DMS114 treated with DMSO at 0.1 percent for 48 hours (cell line): ENCODE results near the gene FAM114A2.
"Not testable (repeated sequence)": the region's sequence is repeated elsewhere in the genome, so short reads cannot be mapped to it uniquely, and the experiment has no call there.

ENCODE experiments used
- DNase-seq: peaks from one replicate; lab custom pipeline; 2025; ENCODE audit not compliant: unreplicated experiment; lab: John Stamatoyannopoulos, UW

The FAM114A2 gene

DNA sequence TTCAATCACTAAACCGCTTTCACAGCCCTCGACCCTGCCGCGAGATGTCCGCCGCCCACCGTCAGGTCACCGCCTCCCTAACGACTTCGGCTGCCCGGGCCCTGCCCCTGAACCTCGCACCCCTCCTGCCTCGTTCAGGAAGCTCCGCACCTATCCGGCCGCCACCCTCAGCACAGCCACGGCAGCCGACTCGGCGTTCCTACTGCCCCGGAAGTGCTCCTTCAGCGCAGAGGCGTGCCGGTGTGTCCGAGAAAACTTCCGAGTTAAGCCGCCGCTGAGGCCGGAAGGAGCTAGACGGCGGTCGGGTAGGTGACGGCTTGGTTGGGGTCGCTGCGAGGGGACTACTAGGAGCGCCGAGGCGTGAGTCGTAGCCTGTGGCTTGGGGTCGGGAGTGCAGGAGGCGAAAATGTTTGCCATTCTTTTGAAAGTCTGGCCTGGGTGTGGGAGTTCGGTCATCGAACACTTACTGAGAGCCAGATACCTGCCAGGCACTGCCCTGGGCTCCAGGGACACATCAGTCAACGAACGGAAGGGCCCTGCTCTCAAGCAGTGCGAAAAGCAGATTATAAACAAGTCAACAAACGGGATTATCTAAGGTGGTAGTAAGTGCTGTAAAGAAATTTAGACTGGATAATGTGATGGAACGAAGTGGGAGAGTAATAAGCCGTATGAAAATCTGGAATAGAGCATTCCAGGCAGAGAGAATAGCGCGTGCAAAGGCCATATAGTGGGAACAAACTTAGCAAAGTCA lies at the start of gene FAM114A2, which contains the start of gene MFAP3:
Gene FAM114A2, minus strand, starts transcription at position 204 of the 751 bp plus-strand sequence. CDS start 3,957 bp downstream, outside the sequence.
Gene MFAP3, plus strand, starts transcription at position 261 of the 751 bp plus-strand sequence. CDS start 10,756 bp downstream, outside the sequence.
- peak; percentile 82 for DNase-seq

DNA sequence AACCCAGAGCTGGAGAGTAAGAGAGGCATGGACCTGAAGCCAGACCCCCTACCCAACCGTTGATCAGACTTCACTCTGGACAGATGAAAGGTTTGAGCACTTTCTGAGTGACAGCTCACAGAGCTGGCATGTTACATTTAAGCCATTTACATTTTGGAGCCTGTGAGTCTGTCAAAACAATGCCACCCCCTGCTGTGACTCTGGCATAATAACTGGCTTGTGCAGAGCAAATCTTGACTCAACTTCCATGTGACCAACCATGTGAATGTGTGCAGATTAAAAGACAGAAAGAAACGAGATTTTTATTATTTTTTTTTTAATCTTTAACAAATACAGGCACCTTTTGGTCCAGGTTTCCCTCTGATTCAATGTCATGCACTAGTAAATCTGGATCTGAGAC lies 48.5 kb upstream of the FAM114A2 start:
- no peak for DNase-seq

DNA sequence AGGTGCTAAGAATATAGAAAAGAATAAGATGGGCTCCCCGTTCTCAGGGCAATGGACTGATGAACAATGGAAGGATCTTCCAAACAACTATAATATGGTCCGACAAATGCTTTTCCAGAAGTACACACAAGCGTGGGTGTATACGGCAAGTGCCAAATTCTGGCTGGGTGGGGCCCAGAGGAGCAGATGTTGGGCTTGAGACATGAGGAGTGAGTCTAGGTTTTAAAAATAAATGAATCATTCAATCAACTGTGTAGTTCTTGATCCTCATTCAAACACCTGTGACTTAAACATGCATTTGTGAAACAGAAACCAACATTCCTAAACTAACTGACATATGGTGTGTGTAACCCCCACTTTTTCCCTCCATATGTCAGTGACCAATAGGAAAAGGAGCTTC lies 47.9 kb upstream of the FAM114A2 start:
- DNase-seq = no peak

DNA sequence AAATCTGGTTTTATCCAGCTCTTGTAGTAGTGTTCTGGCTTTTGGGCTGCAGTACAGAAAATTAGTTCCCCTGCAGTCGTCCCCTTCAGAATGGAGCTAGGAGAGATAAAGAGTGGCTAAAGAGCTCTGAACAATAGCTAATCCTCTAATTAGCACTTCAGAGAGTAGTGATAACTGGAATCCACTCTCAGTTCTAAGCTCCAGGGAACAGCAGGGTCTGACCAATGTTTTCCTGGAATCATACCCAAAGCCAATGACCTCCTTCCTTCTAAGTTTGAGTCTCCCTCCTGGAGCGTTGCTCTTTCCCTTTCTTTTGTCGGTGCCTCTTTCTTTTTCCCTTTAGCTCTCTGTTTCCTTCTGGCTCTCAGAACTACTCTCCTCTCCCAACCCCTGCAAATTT lies 47.4 kb upstream of the FAM114A2 start:
- DNase-seq = no peak

DNA sequence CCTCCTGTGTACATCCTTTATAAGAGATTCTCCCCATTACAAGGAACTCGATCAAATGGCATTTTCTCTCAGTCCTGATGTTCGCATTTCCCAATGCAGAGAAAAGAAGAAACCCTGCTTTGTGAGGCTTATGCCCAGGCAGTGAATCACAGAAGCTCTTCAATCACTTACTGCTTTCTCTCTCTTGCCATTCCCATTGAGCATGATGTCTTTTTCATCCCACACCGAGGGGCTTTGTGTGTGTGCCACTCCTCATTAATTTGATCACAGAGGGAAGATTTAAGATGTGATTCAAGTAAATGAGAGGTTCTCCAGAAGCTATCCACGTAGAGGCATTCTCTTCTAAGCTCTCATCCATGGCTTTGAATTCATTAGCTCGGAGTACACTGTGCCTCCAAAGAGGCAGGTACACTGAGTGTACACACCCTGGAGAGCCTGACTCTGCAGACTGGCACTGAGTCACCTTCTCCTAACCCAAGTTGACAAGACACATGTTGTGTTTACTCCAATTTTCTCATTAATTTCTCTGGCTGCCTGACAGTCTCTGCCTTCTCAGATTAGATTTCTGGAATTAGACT lies 45.4 kb upstream of the FAM114A2 start:
- DNase-seq = no peak

DNA sequence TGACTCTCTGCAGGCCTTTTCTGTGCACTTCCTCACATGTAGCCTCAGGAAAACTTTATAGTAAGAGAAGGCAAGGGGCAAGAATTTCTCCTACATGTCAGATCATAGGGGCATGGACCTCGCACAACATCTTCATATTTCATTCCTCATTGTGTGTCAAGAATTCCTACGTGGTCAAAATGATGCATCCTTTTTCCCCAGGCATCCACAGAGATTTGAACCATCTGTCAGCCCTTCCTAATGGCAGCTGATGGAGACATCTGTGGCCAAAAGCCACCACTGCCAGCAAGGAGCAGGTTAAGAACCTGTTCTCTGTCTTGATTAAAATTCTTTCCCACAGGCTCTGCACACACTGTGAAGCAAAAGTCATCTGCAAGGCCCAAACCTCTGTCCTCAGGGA lies 42.5 kb upstream of the FAM114A2 start:
- no peak for DNase-seq

DNA sequence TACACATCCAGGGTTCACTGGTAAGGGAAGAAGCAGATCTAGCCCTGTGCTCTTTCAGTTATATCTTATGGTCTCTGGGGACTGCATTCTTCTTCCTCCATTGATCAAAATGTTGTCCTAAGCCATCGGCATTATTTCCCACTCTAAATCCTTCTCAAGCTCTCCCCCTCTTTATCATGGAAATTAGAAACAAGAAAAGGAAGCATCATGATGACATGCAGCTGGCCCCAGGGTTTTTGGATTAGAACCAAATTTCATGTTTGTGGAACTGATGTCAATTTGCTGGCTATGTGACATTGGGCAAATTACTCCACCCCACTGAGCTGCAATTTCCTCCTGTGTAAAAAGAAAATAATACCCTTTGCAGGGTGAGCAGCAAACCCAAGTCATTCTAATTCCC lies 39.6 kb upstream of the FAM114A2 start:
- DNase-seq = no peak

DNA sequence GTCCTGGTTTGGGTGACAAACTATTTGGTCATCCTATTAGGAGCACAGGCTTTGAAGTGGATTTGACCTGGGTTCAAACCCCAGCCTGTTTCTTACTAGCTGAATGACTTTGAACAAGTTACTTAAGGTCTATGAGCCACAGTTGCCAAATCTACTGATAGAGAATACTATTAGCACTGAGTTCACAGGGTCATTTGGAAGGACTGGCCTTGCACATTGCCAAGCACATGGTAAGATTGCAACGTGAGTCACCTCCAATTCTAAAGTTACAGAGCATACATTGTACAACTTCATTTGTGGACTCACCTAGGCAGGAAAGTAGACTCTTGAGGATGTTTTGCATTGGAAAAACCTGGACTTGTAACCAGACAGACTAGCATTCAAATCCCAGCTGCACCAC lies 39.0 kb upstream of the FAM114A2 start:
- no peak for DNase-seq

DNA sequence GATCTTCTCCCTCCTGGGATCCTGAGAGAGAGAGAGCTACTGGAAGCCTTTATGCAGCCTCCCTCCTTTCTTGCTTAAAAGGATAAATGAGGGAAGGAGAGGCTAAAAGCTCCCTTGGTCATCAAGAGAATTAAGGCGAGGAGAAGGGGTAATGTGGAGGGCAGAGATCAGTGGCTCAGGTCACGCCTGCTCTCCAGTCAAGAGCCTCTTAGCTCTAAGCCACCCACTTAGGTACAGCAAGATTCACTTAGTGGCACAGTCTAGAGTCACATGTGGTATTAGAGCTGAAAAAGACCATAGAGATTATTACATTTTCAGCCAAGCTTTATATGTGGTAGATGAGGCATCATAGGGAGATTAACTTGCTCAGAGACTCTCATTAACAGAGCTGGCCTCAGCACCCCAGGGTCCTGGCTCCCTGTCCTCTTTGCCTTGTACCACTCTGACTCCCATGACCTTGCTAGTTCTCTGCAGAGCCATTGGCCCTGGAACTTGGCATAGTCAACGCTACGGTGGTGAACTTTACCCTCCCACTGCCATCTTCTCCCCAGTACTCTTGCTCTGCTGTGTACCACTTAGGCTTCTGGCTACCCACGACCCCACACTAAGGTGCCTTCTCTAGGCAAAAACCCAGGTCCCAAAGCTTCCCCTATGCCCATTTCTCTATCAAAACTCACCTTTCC lies 37.7 kb upstream of the FAM114A2 start:
- no peak for DNase-seq

DNA sequence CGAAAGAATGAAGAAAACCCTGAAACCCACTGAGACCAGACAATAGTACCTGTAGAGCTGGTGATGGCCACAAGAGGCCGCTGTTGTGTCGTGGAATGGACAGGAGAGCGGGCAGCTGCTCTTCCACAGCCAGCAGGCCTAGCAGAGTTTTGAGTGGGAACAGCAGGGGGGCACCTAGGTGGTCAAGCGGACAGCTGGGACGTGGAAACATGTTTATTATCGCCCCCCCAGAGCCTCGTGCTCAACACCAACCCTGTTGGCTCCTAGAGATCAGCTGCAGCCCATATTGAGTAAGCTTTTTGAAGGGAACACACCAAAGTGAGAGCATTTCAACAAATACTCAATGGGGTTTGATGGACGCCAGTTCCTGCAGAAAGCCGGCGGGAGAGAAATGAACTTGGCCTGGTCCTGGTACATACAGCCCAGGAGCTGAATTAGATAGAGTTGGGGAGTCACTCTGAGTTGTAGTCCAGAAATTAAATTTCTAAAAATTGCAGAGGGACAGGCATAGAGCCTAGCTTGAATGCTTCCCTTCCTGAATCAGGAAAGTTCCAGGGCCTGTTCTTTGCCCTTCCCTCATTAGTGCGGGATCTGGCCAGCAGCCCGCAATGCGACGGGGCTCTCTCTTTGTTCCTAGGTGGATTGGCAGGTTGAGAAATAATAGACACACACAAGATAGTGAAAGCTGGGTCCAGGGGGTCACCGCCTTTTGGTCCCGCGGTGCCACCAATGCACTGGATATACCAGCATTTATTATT lies 33.9 kb upstream of the FAM114A2 start:
- peak; percentile 74 for DNase-seq

DNA sequence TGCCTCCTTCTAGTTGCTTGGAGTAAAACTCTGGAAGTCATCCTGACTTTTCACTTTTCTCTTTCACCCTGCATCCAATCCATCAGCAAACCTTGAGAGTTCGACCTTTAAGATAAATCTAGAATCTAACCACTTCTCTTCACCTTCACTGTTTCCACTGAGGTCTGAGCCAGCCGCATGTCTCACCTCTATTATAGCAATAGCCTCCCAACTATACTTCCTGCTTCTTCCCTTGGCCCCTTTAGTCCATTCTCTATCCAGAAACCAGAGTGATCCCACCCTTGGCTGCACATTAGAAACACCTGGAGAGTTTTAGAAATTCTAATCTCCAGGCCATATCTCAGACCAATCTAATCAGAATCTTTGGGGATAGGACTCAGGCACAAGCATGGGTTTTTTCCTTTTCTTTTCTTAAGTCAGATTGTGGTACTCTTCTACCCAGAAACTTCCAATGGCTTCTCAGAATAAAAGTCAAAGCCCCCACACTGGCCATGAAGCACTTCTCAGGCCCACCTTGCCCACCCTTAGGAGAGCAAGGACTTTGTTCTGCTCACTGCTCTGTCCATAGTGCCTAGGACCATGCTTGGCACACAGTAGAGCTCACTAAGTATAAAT lies 33.2 kb upstream of the FAM114A2 start:
- no peak for DNase-seq

DNA sequence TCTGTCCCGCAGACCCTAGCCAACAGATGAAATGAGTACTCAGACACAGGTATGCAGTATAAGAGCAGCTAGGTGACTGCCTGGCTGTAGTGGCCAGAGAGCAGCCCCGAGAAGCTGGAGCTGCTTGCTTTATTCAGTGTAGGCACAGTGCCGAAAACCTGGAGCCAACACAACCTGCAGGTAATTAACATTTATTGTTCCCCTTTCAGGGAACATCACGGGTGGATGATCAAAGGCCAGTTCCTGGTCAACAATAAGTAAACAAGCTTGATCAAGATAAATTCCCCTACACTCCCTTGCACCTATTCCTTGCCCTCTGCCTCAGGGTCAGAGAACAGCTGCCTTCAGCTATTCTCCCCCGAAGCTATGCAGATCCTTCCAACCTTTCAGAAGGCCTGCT lies 31.1 kb upstream of the FAM114A2 start:
- DNase-seq = not testable (repeated sequence)

DNA sequence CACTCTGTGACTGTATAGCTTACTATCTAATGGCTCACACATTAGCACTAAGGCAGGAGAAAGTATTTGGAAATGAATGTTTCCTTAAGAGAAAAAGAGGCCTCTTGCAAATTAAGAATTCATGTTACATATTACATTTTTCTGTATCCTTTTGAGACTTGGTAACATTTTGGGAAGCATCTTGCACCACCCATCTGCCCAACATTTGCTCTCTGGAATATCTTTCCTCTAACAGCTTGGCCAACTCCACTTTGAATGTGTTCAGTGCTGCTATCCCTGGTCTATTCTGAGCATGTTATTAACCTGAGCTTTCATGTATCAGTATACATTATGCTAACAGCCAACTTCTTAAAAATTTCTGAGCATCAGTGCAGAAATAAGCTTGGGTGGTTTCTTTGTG lies 27.3 kb upstream of the FAM114A2 start:
- DNase-seq = no peak

DNA sequence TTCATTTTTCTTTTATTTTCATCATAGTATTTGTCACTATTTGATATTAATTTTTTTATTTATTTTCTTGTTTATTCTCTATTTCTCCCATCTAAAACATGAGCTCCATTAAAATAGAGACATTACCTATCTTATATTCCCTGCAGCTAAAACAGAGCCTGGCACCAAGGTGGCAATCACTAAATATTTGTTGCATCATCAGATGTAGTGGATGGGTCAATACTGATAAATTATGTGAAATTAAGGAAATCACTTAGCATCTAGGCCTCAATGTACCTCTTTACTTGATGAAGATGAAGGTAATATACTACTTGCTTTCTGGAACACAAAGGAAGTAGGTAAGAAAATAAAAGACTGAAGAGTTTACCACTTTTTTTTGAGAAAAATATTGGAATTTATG lies 24.7 kb upstream of the FAM114A2 start:
- no peak for DNase-seq

DNA sequence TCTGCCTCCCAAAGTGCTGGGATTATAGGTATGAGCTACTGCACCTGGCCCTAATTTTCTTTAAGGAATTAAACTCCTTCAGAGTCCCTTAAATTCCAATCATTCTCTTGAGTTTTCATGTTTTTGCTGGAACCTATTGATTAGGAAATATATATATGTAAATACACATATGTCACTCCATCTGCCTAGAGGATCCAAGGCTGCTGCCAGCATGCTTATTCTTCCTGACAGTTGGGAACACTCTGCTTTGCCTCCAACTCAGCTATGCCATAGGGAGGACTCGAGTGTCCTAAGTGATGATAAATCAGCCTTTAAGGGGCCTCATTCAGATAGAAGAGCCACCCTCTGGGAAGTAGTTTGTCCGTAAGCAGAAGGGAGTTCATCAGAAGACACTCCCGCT lies 21.9 kb upstream of the FAM114A2 start:
- no peak for DNase-seq

DNA sequence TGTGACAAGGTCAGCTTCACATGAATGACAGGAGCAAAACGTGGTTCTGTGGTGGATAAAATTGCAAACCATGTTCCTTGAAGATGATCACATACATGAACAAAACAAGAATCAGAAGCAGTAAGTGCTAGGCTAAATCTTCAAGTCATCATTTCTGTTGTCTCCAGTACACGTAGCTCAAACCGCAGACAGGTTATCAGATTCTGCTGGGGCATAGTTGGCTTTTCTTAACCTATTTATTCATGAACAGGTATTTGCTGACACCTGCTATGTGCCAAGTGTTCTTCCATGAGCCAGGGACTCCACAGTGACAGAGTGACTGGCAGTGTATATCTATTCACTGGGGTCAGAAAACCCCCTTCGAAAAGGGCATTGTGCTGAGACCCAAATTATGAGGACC lies 20.9 kb upstream of the FAM114A2 start:
- DNase-seq = no peak

DNA sequence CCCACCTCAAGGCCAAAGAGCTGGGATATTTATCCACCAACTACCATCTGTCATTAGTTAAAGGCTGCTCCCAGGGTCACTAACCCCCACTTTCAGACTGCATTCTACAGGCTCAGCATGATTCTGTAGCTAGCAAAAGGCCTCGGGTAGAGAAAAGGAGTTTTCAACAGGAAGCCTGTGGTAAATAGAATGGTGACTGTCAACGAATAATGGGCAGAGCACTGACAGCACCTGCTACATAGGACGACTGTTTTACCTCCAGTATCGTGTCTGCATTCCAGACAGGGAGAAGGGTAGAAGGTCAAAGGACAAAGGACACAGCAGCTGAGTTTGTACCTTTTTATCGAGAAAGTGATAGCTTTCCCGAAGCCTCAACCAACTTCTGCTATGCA lies 20.3 kb upstream of the FAM114A2 start:
- no peak for DNase-seq

DNA sequence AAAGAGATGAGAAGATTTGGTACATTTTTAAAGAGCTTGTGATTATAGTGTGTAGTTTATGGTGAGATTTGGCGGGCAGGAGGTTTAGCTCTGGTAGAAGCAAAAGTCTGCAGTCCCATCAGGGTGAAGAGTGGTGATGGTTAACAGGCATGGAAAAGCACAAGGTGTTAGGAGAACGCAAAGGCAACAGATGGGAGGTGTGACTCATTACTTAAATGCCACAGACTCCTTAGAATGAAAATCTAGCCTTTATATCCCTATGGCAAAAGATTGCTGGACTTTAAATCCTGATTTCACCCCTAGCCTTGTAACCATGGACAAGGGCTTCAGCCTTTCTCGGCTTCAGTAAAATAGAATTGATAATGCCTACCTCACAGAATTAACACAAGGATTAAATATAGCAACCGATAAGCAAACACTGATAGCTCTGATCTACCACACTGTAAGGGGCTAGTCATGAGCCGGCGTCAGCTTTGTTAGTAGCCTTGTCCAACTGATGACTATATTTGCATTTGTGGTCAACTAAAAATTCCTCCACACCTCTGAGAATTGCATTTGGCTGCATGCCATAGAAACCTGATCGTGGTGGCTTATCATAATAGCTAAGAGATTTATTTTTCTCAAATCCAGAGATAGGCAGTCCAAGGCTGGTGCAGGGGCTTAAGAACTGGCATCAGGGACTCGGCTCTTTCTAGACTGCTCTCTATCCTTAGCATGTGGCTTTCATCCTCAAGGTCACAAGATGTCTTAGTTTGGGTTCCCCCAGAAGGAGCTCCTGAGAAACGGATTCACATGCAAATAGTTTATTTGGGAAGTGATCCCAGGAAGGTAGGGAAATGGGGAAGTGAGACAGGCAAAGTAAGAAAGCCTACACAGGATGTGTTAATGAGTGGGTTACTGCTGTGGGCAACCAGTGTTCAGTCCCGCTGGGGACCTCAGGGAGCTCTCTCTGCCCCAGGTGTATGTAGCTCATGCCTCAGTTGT lies 19.6 kb upstream of the FAM114A2 start:
- DNase-seq = no peak

DNA sequence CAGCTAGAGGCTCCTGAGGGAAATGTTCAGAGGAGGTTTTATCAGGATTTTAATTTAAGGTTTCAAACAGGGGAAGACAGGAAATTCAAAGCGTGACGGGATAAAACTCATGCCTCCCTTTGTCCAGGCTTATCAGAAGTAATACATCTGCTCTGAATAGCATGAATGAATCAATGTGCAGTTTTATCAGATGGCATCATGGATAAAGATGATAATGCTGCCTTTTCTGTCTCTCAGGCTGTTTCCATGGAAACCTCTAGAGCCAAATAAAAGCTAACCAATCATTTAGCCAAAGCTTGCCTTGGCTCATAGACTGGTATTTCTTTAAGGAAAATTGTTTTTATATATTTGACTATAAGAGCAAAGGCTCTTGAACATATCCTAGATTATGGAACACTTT lies 16.5 kb upstream of the FAM114A2 start:
- DNase-seq = no peak

DNA sequence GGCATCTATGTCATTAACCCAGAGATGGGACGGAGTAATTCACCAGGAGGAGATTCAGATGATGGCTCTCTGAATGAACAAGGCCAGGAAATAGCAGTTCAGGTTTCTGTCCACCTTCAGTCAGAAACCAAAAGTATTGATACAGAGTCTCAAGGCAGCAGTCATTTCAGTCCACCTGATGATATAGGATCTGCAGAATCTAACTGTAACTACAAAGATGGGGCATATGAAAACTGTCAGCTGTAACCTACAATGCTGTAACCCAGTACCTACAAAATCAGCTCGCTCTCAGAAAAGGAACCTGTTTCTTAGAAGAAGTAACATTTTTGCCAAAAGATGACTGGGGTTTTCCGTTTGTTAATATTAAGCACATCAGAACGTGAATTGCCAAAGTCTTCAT lies 14.8 kb upstream of the FAM114A2 start:
- DNase-seq = no peak
